DND-41 (cell line): ENCODE data around the gene TMEM144.

ENCODE experiments used
- ATAC-seq: fragments of 200-7000 bp; cut with Tn5 transposase; 3 replicates; pipeline ENCODE4 v1.9.1; 2021; ENCODE audit warnings: low read depth; ENCODE audit not compliant: insufficient read depth
- DNase-seq: peaks from one replicate; pipeline ENCODE4 v3.0.0-alpha.2; 2020
- H2AFZ ChIP-seq: 2 replicates; pipeline ENCODE4 v1.6.0; 2012; ENCODE audit warnings: low read depth, low read length
- H3K27ac ChIP-seq: 2 replicates; pipeline ENCODE4 v1.5.1; 2012; ENCODE audit warnings: low read length, inconsistent platforms
- H3K27me3 ChIP-seq: fragments of 200-600 bp; sonication (generic); 2 replicates; pipeline ENCODE4 v1.6.0; 2012; ENCODE audit warnings: low read length, mild to moderate bottlenecking, inconsistent platforms; ENCODE audit not compliant: insufficient read depth, poor library complexity
- H3K36me3 ChIP-seq: 2 replicates; pipeline ENCODE4 v1.5.1; 2012; ENCODE audit warnings: low read length, inconsistent platforms; ENCODE audit not compliant: insufficient read depth
- H3K4me1 ChIP-seq: 2 replicates; pipeline ENCODE4 v1.5.1; 2012; ENCODE audit warnings: mild to moderate bottlenecking, low read length; ENCODE audit not compliant: insufficient read depth
- H3K4me2 ChIP-seq: 2 replicates; pipeline ENCODE4 v1.6.0; 2012; ENCODE audit warnings: mild to moderate bottlenecking, moderate library complexity, low read length, inconsistent platforms; ENCODE audit not compliant: insufficient read depth
- H3K4me3 ChIP-seq, 2 experiments: fragments of 200-600 bp in 1 of 2; shearing (Covaris generic) in 1 of 2; 2 replicates each; pipeline ENCODE4 v1.5.1; 2012 to 2016; ENCODE audit warnings: inconsistent platforms in 2 of 2, low read length in 2 of 2, mild to moderate bottlenecking in 2 of 2, low read depth in 1 of 2, moderate library complexity in 1 of 2
- H3K79me2 ChIP-seq: 2 replicates; pipeline ENCODE4 v1.6.0; 2012; ENCODE audit warnings: low read length, inconsistent platforms; ENCODE audit not compliant: insufficient read depth
- H3K9ac ChIP-seq: 2 replicates; pipeline ENCODE4 v1.6.0; 2012; ENCODE audit warnings: low read depth, mild to moderate bottlenecking, inconsistent platforms, low read length, moderate library complexity
- H3K9me3 ChIP-seq: 2 replicates; pipeline ENCODE4 v1.5.1; 2012; ENCODE audit warnings: low read length, moderate library complexity, mild to moderate bottlenecking, inconsistent platforms; ENCODE audit not compliant: insufficient read depth, severe bottlenecking
- H4K20me1 ChIP-seq: 2 replicates; pipeline ENCODE4 v1.6.0; 2012; ENCODE audit warnings: low read length; ENCODE audit not compliant: insufficient read depth
- EZH2 ChIP-seq: IDR thresholded peaks from 3 replicates; pipeline ENCODE4 v1.6.1; 2012; ENCODE audit warnings: borderline replicate concordance, low read depth, mild to moderate bottlenecking, moderate library complexity, low read length, inconsistent platforms; ENCODE audit not compliant: severe bottlenecking
- TF ChIP-seq, protein P1 (sequence below): IDR thresholded peaks from 2 replicates; pipeline ENCODE4 v1.5.1; 2012; ENCODE audit warnings: borderline replicate concordance, low read length, moderate library complexity, mild to moderate bottlenecking; ENCODE audit not compliant: poor library complexity, severe bottlenecking; ENCODE audit errors: extremely low read depth

TMEM144 gene

DNA sequence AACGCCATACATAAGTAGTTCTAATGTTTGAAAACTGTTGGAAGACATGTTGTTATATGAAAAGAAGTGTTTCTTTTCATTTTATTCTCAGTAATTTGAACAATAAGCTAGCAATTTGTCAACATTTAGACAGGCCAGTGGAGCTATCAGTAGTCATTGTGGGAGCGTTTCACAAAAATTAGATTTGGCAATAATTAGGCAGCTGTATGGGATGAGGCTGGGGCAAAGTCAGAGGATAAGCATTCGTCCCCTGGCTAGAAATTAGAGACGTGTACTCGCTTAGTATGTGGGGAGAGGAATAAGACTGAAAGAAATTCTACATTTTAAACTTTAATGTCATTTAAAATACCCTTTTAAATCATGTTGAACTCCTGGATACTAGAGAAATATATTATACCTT is 70.6 kb downstream of the TMEM144 start:
- Histone ChIP-seq H3K9ac (no peak overlapping the region), H3K27me3 (no peaks in the 10 kb centered on the region), H3K27ac (no peak overlapping the region), H3K4me3 (no peak overlapping the region), H3K4me1 (no peaks in the 10 kb centered on the region), H2AFZ (no peak overlapping the region), H4K20me1 (no peaks in the 10 kb centered on the region), H3K79me2 (no peaks in the 10 kb centered on the region), H3K4me2 (no peak overlapping the region), H3K9me3 (no peaks in the 10 kb centered on the region), H3K36me3 (no peaks in the 10 kb centered on the region)
- ATAC-seq = no peak
- no peak for DNase-seq
- no peak for TF ChIP-seq EZH2
- TF ChIP-seq, protein P1, sequence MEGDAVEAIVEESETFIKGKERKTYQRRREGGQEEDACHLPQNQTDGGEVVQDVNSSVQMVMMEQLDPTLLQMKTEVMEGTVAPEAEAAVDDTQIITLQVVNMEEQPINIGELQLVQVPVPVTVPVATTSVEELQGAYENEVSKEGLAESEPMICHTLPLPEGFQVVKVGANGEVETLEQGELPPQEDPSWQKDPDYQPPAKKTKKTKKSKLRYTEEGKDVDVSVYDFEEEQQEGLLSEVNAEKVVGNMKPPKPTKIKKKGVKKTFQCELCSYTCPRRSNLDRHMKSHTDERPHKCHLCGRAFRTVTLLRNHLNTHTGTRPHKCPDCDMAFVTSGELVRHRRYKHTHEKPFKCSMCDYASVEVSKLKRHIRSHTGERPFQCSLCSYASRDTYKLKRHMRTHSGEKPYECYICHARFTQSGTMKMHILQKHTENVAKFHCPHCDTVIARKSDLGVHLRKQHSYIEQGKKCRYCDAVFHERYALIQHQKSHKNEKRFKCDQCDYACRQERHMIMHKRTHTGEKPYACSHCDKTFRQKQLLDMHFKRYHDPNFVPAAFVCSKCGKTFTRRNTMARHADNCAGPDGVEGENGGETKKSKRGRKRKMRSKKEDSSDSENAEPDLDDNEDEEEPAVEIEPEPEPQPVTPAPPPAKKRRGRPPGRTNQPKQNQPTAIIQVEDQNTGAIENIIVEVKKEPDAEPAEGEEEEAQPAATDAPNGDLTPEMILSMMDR = no peak

DNA sequence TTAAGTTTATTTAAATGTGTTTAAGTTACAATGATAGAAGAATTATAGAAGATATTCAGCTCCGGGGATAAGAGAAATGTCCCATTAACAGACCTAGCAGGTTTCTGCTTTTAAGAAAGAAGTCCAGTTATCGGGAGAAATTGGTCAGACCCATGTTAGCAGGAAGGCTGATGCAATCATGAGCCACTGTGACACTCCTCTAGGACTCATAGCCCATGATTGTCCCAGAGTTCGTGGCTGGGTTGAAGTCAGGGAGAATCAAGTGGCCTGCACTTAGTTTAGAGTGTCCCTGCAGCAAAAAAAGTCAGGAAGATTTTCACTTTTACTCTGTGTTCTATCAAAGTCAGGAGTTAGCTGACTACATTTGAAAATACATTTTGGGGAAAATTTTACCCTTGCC is 72.0 kb downstream of the TMEM144 start:
- H3K4me2 ChIP-seq = no peak overlapping the region
- ATAC-seq (no peak), DNase-seq (no peak)
- H3K4me3 ChIP-seq = no peak overlapping the region
- H3K4me1 ChIP-seq = no peaks in the 10 kb centered on the region
- no peak overlapping the region for H3K27ac ChIP-seq
- no peak overlapping the region for H2AFZ ChIP-seq
- H3K9me3 ChIP-seq = no peaks in the 10 kb centered on the region
- no peaks in the 10 kb centered on the region for H3K36me3 ChIP-seq
- TF ChIP-seq EZH2 = no peak
- TF ChIP-seq, protein P1 = no peak
- no peak overlapping the region for H3K9ac ChIP-seq
- no peaks in the 10 kb centered on the region for H3K27me3 ChIP-seq
- no peaks in the 10 kb centered on the region for H3K79me2 ChIP-seq
- no peaks in the 10 kb centered on the region for H4K20me1 ChIP-seq

DNA sequence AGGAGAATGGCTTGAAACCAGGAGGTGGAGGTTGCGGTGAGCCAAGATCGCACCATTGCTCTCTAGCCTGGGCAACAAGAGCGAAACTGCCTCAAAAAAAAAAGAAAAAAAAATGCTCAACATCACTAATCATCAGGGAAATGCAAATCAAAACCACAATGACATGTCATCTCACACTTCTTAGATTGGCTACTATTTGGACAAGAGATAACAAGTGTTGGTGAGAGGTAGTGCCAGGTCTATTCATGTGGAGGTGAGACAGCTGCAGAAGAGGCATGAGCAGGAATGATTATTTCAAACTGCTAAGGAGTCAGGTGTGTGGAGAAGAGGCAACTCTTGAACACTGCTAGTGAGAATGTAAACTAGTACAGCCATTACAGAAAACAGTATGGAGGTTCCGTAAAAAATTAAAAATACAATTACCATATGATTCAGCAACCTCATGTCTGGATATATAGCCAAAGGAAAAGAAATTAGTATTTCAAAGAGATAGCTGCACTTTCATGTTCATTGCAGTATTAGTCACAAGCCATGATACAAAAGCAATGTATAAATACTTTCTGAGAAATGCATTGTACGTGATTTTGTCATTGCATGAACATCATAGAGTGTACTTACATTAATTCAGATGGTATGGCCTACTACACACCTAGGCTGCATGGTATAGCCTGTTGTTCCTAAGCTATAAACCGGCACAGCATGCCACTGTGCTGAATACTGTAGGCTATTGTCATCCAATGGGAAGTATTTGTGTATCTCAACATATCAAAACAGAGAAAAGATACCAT is 75.3 kb downstream of the TMEM144 start:
- no peak for TF ChIP-seq EZH2
- TF ChIP-seq, protein P1 = no peak
- no peaks in the 10 kb centered on the region for H3K27me3 ChIP-seq
- H3K27ac ChIP-seq = no peak overlapping the region
- H3K4me1 ChIP-seq = no peaks in the 10 kb centered on the region
- H3K4me2 ChIP-seq = no peak overlapping the region
- no peak overlapping the region for H2AFZ ChIP-seq
- H3K4me3 ChIP-seq = no peak overlapping the region
- no peaks in the 10 kb centered on the region for H3K79me2 ChIP-seq
- no peaks in the 10 kb centered on the region for H4K20me1 ChIP-seq
- no peak overlapping the region for H3K9ac ChIP-seq
- no peaks in the 10 kb centered on the region for H3K9me3 ChIP-seq
- DNase-seq = no peak
- no peaks in the 10 kb centered on the region for H3K36me3 ChIP-seq
- no peak for ATAC-seq
